Measurements from ENCODE around the gene FLYWCH1.

FLYWCH1 gene

GRCh38 chr16:2911638-2912329, at the start of gene FLYWCH1:
Gene FLYWCH1, plus strand, starts transcription at chr16:2911931. Its CDS starts 17,755 bp downstream, at chr16:2929686.
- peak; percentile 99 for DNase-seq

GRCh38 chr16:2865651-2866050, 46.1 kb upstream of the FLYWCH1 start:
- no peak for DNase-seq

- no peak for DNase-seq
Measured at GRCh38 chr16:2866431-2866830, 45.3 kb upstream of the FLYWCH1 start.

GRCh38 chr16:2867661-2867986, 44.1 kb upstream of the FLYWCH1 start:
- no peak for DNase-seq

- peak; percentile 95 for DNase-seq
Measured at GRCh38 chr16:2867987-2868789, 43.5 kb upstream of the FLYWCH1 start.

- DNase-seq = no peak
Measured at GRCh38 chr16:2871926-2872325, 39.8 kb upstream of the FLYWCH1 start.

- no peak for DNase-seq
Measured at GRCh38 chr16:2874032-2874911, 37.5 kb upstream of the FLYWCH1 start.

- peak; percentile 64 for DNase-seq
Measured at GRCh38 chr16:2874912-2875362, 36.8 kb upstream of the FLYWCH1 start.

GRCh38 chr16:2879854-2880508, 31.8 kb upstream of the FLYWCH1 start:
- DNase-seq = no peak

GRCh38 chr16:2881783-2882649, 29.7 kb upstream of the FLYWCH1 start:
- peak; percentile 40 for DNase-seq

- peak; percentile 99 for DNase-seq
Measured at GRCh38 chr16:2882650-2883457, 28.9 kb upstream of the FLYWCH1 start, which contains the start of gene FLYWCH2. Gene FLYWCH2, plus strand, starts transcription at chr16:2883215. Its CDS starts 13,235 bp downstream, at chr16:2896450.

- DNase-seq = peak; percentile 21
Measured at GRCh38 chr16:2883458-2883908, 28.2 kb upstream of the FLYWCH1 start.

- no peak for DNase-seq
Measured at GRCh38 chr16:2884041-2884451, 27.7 kb upstream of the FLYWCH1 start.

- no peak for DNase-seq
Measured at GRCh38 chr16:2894231-2894630, 17.5 kb upstream of the FLYWCH1 start.

GRCh38 chr16:2895813-2896212, 15.9 kb upstream of the FLYWCH1 start:
- DNase-seq = no peak

GRCh38 chr16:2896480-2897010, 15.2 kb upstream of the FLYWCH1 start:
- no peak for DNase-seq

GRCh38 chr16:2897110-2897509, 14.6 kb upstream of the FLYWCH1 start:
- DNase-seq = no peak

GRCh38 chr16:2898831-2899563, 12.7 kb upstream of the FLYWCH1 start:
- DNase-seq = no peak

- DNase-seq = no peak
Measured at GRCh38 chr16:2899564-2900072, 12.1 kb upstream of the FLYWCH1 start.

Data from activated naive CD4-positive, alpha-beta T cell treated with anti-CD3 and anti-CD28 coated beads, Interleukin-2, amount 50 U/mL, for 16 hours (primary cell).